HG02840 (cell line): ENCODE results near the gene HDAC8.
"Not testable (repeated sequence)": the region's sequence is repeated elsewhere in the genome, so short reads cannot be mapped to it uniquely, and the experiment has no call there.

Experiments
- ATAC-seq: cut with Tn5 transposase; IDR thresholded peaks from one replicate; pipeline ENCODE4 v1.9.1; 2021; ENCODE audit warnings: mild to moderate bottlenecking, moderate library complexity, moderate number of reproducible peaks; ENCODE audit not compliant: unreplicated experiment, low FRiP score

The HDAC8 gene

DNA sequence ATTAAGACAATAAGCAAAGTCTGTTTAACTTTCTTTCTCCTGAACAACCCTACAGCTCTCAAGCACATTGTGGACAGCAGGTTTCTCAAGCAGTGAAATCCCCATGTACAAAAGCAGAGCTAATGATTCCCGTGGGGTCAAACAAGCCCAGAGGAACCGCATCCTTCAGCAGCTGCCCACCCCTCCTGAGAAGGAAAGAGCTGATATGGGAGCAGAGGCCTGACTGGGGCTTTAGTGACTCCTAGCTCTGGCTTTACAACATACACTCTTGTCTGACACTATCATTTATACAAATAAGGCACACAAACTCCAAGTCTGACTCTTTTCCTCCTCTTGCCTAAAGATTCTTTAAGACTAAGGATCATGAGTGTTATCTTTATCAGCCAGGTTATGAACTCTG lies 32.8 kb downstream of the HDAC8 start:
- no peak for ATAC-seq

DNA sequence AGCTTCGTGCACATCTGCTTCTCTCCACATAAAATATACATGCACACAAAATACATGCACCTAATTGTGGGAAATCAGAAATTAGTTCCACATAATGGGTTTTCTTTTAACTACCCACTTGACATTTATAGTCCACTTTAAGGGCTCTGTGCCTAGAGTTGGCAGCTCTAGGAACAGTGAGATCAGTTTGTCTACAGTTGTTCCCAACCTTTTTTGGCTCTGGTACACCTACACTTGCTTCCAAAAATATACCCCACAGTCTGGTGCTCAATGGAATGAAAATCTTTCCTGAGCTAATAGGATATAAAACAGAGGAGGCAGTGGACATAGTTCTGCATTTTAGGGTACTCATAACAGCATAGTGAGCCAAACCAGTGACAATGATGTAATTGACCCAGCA lies 36.1 kb downstream of the HDAC8 start:
- ATAC-seq = no peak

DNA sequence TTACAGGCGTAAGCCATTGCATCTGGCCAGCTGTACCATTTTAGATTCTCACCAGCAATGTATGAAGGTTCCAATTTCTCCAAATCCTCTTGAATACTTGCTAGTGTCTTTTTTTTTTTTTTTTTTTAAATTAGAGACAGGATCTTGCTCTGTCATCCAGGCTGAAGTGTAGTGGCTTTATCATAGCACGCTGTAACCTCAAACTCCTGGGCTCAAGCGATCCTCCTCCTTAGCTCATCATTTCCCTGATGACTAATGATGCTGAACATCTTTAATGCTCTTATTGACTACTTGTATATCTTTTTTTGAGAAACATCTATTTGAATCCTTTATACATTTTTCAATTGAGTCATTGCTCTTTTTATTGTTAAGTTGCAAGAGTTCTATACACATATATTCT lies 40.3 kb downstream of the HDAC8 start:
- ATAC-seq = no peak

DNA sequence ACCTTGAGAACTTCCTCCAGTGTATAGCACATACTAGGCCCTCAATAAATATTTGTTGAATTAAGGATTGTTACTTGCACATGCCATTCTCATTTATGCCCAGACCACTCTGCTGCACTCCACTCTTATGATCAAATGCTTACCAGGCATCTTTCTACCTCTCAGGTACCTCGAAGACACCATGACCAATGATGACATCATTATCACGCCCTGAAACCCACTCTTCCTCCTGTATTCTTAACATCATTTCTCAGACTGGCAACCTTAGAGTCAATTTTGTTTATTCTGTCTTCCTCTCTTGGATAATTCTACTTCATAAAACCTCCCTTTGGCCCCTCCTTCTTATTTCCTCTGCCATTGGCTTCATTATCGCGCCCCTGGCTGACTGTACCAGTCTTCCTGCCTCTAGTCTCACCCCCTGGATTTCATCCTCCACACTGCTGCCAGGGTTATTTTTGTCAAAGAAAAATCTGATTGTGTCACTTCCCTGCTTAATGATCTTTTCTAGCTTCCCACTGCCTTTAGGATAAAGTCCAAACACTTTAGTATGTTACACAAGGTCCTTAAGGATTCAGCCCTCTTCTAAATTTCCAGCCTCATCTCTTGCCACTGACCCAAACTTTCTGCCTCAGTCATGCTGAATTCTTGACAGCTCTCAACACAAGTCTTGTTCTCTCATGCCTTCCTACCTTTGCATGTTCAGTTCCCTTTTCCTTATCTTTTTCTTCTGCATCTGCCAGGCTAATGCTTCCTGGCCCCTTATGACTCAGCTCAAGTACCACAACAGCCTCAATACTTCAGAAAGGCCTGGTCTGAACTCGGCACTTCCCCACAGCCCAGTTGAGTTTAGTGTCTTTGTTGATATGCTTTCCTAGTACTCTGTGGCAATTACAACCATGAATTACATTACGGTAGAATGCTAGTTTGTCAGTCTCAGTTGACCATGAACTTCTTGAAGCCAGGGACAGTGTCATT lies 45.8 kb downstream of the HDAC8 start:
- no peak for ATAC-seq

DNA sequence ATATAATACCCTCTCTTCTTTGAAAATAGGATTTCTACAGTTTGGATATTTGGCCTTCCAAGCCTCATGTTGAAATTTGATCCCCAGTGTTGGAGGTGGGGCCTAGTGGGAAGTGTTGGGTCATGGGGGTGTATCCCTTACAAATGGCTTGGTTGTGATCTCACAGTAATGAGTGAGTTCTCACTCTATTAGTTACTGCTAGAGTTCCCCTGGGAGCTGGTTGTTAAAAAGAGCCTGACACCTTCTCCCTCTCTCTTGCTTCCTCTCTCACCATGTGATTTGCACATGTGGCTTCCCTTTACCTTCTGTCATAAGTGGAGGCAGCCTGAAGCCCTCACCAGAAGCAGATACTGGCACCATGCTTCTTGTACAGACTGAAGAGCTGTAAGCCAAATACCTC lies 73.9 kb downstream of the HDAC8 start:
- no peak for ATAC-seq

DNA sequence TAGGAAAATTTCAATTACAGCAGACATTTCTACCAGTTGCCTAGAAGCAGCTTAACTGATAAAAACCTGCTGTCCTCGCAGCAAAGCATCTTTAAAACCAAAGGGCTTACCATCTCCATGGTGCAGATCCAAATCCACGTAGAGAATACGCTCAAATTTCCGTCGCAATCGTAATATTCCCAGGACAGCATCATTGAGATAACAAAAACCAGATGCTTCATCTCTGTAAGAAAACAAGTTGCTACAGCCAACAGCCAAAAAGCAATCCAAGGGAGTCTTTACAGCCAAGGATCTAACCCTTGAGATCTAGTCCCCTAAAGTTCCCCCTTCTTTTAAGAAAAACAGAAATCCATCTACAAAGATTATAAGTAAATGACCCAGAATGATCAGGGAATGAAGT lies 77.6 kb downstream of the HDAC8 start:
- no peak for ATAC-seq

DNA sequence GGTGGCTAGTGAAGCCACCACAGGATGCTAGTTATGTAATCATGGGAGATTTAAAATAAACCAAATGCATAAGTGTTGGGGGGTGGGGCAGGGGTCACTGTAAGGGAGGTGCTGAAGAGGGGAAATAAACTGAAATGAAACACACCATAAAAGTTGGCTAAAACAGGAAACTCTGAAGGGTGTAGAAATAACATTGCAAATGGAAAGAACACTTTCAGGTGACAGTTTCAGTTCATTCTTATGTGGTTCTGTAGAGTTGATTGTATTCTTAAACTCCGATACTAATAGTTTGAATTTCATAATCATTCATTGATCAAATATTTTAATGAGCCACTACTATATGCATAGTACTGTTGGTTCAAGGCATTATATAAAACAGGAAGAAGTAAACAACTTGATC lies 80.1 kb downstream of the HDAC8 start:
- ATAC-seq = no peak

DNA sequence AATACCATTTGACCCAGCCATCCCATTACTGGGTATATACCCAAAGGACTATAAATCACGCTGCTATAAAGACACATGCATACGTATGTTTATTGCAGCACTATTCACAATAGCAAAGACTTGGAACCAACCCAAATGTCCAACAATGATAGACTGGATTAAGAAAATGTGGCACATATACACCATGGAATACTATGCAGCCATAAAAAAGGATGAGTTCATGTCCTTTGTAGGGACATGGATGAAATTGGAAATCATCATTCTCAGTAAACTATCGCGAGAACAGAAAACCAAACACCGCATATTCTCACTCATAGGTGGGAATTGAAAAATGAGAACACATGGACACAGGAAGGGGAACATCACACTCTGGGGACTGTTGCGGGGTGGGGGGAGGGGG lies 82.4 kb downstream of the HDAC8 start:
- ATAC-seq = not testable (repeated sequence)

DNA sequence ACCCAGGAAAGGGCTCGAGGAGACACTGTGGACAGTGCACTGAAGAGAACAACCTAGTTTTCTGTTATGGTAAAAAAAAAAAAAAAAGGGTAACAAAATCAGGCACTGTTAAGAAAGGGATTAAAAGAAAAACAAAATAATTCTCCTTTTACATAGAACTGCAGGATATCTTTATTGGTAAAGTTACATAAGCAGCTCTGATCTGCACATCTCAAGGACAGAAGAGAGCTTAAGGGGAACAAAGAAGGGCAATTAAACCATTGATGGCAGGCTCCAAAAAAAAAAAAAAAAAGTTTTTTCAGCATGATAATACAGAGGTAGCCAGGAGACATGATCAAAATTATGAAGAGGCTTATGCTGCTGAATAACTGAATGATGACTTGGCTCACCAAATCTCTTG lies 85.0 kb downstream of the HDAC8 start:
- ATAC-seq = no peak

DNA sequence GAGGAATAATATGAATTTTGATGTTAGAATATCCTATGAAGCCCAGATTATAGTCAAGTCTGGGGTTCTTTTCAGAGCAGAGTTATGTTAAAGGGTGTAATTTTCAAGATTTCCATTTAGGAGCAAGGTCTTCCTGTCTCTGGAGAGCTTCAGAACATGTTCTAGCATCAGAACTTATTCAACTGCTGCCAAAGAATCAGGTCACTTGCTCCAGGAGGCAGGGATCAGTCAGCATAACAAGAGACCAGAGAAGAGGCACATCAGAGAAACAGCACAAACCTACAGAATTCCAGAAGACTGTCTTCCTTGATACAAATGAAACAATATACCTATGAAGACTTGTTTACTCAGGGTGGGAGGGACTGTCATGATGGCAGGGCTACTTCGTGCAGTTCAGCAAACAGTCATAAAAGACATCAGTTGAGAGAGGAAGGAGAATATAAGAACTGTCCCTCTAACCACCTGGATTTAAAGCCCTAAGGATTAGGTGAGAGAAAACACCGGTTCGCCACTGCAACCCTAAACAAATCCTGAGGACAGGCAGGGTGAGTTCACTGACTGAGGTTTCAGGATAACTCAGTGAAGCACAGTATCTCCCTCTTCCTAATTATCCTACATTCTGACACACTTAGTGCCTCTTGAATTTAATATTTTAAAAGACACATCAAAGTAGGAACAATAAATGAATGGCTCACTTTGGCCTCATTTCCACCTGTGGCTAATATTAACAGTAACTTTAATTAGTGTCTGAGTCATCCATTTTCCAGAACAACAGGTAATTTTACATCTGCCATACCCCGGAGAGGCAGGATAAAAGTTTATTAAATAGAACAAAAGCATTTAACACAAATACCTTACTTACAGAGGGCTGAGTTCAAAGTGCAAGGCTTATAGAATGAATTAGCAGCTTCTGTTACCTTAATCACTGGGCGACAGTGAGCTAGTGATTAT lies 93.0 kb downstream of the HDAC8 start:
- ATAC-seq = no peak

DNA sequence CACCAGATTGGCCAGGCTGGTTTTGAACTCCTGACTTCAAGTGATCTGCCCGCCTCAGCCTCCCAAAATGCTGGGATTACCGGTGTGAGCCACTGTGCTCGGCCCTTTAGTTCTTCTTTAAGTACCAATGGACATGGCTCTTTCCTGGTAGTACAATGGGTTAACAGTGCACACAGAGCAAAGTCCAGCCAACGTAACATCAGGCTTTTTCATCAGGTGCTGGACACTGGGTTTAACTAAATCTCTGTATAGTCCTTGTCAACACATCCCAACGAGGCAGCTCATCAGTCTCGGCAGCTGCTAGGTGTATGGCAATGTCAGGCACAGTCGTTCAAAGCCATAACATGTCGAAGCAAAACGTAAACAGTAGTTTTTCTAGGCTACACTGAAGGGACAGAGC lies 93.8 kb downstream of the HDAC8 start:
- no peak for ATAC-seq

DNA sequence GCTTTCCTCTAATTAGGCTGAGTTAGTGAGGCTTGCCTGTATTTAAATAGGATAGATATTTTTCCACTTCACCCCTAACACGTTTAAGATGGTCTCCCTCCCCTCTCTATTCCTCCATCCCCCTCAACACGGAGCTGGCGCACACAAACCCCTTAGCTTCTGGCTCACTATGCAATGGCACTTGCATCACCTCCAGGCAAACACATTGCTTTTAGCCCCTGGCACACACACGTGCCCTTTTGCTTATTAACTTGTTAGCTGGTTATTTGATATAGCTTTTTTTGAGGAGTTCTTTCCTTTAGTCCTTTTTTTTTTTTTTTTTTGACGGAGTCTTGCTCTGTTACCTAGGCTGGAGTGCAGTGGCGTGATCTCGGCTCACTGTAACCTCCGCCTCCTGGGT lies 94.3 kb downstream of the HDAC8 start:
- no peak for ATAC-seq

DNA sequence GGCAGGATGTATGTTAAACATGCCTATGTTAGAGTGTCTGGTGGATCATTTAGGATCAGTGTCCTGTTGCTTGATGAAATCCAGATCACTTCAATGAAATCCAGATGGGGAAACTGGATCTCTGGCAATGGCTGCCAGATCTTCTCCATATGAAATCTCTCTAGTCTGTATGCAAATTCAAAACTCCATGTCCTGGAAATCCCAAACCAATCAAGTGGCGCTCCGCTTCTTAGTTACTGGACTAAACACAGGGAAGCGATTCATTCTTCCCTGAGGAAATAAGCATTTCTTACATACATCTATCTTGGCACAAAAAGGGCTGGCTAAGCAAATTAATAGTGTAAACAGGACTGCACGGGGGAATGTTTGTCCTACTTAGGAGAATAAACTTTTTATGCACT lies 94.9 kb downstream of the HDAC8 start:
- no peak for ATAC-seq

DNA sequence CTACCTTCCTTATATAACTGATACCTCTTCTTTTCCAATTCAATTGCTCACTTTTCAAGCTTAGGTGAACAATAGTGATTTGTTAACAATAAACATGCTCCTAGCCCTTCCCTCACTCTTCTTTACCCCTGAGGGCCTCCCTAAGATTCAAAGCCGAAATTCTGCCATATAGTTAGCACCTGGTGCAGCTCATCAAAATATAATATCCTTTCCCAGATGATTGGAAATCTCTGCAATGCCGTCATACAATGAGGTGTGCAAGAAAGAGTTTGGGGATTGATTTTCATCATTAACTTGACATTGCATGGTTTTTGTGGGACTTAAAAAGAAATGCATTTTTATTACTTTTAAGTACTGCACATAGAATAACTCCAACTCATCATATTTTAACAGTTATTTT lies 95.3 kb downstream of the HDAC8 start:
- ATAC-seq = no peak

DNA sequence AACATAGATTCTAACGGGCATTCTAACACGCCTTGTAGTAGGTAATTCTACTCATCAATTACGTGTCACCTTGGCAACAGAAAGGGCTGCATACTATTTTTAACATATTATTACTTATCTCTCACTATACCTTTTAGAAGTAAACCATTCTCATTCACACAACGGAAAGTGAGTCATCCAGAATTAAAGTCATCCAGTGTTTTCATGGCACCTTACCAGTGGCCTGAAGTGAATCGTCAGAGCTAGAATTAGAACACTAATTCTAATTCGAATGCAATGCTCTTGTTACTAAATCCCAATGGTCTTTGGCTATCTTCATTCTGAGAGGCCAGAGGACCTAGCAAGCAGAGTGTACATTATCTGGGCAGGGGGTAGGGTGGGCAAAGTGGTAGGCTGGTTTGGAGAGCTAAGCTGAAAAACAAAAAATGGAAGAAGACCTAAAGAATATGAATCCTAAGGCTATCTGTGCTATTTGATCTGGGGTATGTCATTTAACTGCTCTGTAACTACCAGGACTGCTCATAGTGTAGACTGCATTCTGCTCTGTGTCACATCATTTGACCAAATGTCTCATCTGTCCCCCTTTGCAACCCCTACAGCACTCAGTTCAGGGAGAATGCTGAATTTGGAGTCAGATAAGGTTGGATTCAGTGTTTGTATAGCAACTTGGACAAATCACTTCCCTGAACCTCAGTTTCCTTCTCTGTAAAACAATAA lies 96.5 kb downstream of the HDAC8 start:
- ATAC-seq = no peak

DNA sequence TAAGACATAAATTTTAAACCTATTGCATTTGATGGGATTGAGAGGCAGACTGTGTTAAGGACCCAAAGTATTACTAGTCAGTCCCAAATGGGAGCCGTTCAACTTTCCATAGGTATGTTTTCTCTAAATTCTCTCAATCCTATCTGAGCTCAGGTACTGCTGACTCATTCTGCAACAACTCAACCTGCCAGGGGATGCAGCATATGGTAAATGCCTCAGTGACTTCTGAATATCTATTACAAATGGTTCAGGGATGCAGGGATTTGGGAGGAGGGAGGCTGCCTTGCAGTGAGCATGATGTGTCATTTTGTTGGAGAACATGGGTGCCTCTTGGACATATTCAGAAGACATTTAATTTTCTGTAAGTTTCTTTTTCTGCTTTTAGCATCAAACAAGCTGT lies 97.3 kb downstream of the HDAC8 start:
- ATAC-seq = no peak

DNA sequence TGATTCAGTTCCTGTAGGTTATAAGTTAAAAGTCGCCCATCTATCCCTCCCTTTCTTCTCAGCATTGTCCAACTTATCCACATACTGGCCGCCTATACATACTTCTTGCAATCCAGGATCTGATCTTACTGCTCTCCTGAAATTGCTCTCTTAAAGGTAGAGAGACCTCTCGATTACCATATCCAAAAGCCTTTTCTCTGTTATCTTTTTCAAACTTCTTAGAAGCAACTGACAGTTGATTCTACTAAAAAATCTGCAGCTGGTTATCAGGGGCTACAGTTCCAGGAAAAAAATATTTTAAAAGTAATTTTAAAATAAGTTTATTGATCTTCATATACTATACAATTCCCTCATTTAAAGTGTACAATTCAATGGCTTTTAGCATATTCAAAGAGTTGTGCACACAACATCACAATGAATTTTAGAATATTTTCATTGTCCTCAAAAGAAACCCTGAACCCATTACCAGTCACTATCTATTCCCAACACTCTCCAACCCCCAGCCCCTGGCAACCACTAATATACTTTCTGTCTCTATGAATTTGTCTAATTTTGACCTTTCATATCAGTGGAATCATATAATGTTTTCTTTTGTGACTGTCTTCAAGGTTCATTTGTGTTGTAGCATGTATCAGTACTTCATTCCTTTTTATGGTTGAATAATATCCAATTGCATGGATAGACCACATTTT lies 102.0 kb downstream of the HDAC8 start:
- no peak for ATAC-seq

DNA sequence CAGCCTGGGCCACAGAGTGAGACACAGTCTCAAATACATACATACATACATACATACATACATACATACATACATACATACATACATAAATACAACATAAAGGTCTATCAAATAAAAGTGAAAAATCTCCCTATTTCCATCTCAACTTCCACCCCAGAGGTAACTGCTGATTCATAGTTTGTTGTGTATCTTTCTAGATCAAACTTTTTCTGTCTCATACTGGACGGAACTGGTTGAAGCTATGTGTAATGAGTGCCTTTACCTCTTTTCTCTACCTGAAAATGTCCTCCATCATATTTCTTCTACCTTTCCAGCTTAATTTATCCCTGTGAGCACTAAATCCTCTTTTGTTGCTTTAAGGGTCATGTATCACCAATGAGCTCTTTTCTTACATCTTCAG lies 102.5 kb downstream of the HDAC8 start:
- ATAC-seq = no peak

DNA sequence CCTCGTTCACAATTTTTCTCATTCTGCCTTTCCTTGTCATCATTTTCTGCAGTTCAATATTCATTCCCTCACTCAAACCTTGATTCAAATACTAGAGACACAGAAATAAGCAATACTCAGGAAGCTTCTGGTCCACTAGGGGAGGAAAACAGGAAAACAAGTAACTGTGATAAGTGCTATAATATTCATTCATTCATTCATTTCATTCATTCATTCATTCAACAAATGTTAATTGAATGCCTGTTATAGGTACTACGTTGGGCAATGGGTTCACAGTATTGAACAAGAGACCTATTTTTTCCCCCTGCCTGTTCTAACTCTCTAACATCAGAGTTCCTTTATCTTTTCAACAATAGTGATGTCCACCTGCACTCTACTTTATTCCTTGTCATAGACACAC lies 104.0 kb downstream of the HDAC8 start:
- ATAC-seq = no peak

DNA sequence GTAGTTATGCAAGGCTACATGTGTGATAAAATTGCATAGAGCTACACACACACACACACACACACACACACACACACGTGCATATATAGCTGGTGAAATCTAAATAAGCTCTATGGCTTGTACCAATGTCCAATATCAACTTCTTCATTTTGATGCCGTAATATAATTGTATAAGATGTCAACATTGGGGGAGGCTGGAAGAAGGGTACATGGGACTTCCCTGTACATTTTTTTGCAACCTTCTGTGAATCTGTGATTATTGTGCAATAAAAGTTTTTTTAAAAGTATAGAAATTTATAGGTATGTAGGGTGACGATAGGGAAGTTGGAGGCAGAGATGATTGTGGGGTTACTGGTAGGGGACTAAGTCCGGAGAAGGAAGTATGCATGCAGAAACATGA lies 105.5 kb downstream of the HDAC8 start:
- ATAC-seq = no peak
